Sigmoid colon (tissue), 4 donors: Measurements from ENCODE around the gene VCP.

Source experiments
- CTCF ChIP-seq, 4 experiments: fragments of 450-650 bp in 3 of 4; fragments of 200-600 bp in 1 of 4; IDR thresholded peaks; one replicate each; pipeline ENCODE4 v1.5.1; 2016 to 2019; ENCODE audit warnings: antibody characterized with exemption in 4 of 4, mild to moderate bottlenecking in 3 of 4, moderate library complexity in 2 of 4
- EP300 ChIP-seq, 4 donors: sonication (generic); formaldehyde crosslinking; IDR thresholded peaks; one replicate each; pipeline ENCODE4 v1.6.1; 2017; ENCODE audit warnings: antibody characterized with exemption in 4 of 4
- POLR2A ChIP-seq, 2 donors: fragments of 450-650 bp; IDR thresholded peaks; one replicate each; pipeline ENCODE4 v1.6.1; 2016; ENCODE audit warnings: antibody characterized with exemption in 2 of 2, mild to moderate bottlenecking in 2 of 2, moderate library complexity in 2 of 2
- POLR2AphosphoS5 ChIP-seq, 4 donors: sonication (generic); formaldehyde crosslinking; IDR thresholded peaks; one replicate each; pipeline ENCODE4 v1.6.1; 2017; ENCODE audit warnings: antibody characterized with exemption in 4 of 4

- no peak for TF ChIP-seq CTCF (IDR thresholded peaks at IDR 0.05)
- TF ChIP-seq POLR2A (IDR thresholded peaks at IDR 0.05) = no peak
- TF ChIP-seq POLR2AphosphoS5 (IDR thresholded peaks at IDR 0.05) = peak in 3 of 4 donors; percentile 63 to 84 (median 65)
- no peak for TF ChIP-seq EP300 (IDR thresholded peaks at IDR 0.05)
Measured at GRCh38 chr9:35079426-35080341, 7.3 kb upstream of the VCP start, which contains the start of gene FANCG.
